NCI-H510A treated with DMSO at 0.1 percent for 48 hours (cell line): ENCODE measurements around the gene MR1.

Source experiments
- DNase-seq: peaks from one replicate; lab custom pipeline; 2025; lab: John Stamatoyannopoulos, UW

The MR1 gene

GRCh38 chr1:181064011-181064623 lies 30.3 kb downstream of the MR1 start:
- no peak for DNase-seq

- no peak for DNase-seq
Measured at GRCh38 chr1:181064702-181065101, 30.9 kb downstream of the MR1 start.

- DNase-seq: no peak
Measured at GRCh38 chr1:181073638-181074037, 39.9 kb downstream of the MR1 start.

- DNase-seq: no peak
Measured at GRCh38 chr1:181075766-181076350, 42.1 kb downstream of the MR1 start.

- no peak for DNase-seq
Measured at GRCh38 chr1:181076852-181077251, 43.1 kb downstream of the MR1 start.

GRCh38 chr1:181077576-181078242 lies 43.9 kb downstream of the MR1 start:
- no peak for DNase-seq

- no peak for DNase-seq
Measured at GRCh38 chr1:181079382-181079781, 45.6 kb downstream of the MR1 start.

GRCh38 chr1:181079920-181080319 lies 46.1 kb downstream of the MR1 start:
- no peak for DNase-seq

GRCh38 chr1:181080556-181080955 lies 46.8 kb downstream of the MR1 start:
- DNase-seq: no peak

- DNase-seq: no peak
Measured at GRCh38 chr1:181081395-181081794, 47.6 kb downstream of the MR1 start.

GRCh38 chr1:181083842-181084605 lies 50.2 kb downstream of the MR1 start:
- DNase-seq: peak; percentile 53

GRCh38 chr1:181084606-181084969 lies 50.8 kb downstream of the MR1 start:
- DNase-seq: no peak

GRCh38 chr1:181086091-181086490 lies 52.3 kb downstream of the MR1 start:
- DNase-seq: no peak

GRCh38 chr1:181086926-181087325 lies 53.1 kb downstream of the MR1 start:
- no peak for DNase-seq

- no peak for DNase-seq
Measured at GRCh38 chr1:181087400-181087901, 53.7 kb downstream of the MR1 start.

- peak; percentile 96 for DNase-seq
Measured at GRCh38 chr1:181088079-181089016, 54.6 kb downstream of the MR1 start, which contains the start of gene IER5. Gene IER5, plus strand, starts transcription at chr1:181088700. Its CDS starts 203 bp downstream, at chr1:181088903.

GRCh38 chr1:181089017-181089675 lies 55.4 kb downstream of the MR1 start:
- DNase-seq: no peak

- peak; percentile 40 for DNase-seq
Measured at GRCh38 chr1:181089676-181090544, 56.1 kb downstream of the MR1 start.

GRCh38 chr1:181090641-181091126 lies 56.9 kb downstream of the MR1 start:
- DNase-seq: peak; percentile 48
